Measurements from ENCODE around the gene TMEM156. TPM values are rescaled to one million over a fixed set of nuclear protein-coding genes. Genes with fewer than 3 reads are reported as not detected.

Gene TMEM156
- total RNA-seq, 6 experiments from 2014 or later: 0.29 to 2.8 (median 1.2) TPM; not detected in 1

DNA sequence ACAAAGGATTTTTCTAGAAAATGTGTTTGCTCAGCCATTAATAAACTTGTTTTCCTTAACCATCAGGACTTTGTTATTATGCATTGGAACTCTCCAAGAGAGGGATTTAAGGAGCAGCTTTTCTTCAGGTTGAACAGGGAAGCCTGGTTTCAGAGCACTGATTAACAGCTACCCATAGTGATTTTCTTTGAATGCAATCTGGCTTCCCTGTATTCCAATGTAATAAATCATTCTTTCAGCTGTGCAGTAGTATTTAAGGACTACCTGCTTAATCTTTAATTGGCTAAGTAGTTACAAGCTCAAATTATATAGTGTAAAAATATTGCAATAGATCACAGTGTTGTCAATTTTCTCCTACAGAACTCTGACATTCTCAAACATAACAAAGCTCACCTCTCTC is 77.5 kb downstream of the TMEM156 start:
- DNase-seq (no peak), ATAC-seq (no peak)
- Histone ChIP-seq H3K27me3 (no peaks in the 10 kb centered on the region), H3K9me3 (no peaks in the 10 kb centered on the region), H3K4me1 (peaks cover 0 to 18% (median 8%) of the 10 kb centered on the region in 4 donors), H3K36me3 (no peaks in the 10 kb centered on the region), H3K4me3 (no peak overlapping the region), H3K27ac (no peak overlapping the region)
- intact Hi-C loops (cut with DNase I): no loop called here
- TF ChIP-seq POLR2A (IDR thresholded peaks at IDR 0.05): no peak
- TF ChIP-seq, protein P1, sequence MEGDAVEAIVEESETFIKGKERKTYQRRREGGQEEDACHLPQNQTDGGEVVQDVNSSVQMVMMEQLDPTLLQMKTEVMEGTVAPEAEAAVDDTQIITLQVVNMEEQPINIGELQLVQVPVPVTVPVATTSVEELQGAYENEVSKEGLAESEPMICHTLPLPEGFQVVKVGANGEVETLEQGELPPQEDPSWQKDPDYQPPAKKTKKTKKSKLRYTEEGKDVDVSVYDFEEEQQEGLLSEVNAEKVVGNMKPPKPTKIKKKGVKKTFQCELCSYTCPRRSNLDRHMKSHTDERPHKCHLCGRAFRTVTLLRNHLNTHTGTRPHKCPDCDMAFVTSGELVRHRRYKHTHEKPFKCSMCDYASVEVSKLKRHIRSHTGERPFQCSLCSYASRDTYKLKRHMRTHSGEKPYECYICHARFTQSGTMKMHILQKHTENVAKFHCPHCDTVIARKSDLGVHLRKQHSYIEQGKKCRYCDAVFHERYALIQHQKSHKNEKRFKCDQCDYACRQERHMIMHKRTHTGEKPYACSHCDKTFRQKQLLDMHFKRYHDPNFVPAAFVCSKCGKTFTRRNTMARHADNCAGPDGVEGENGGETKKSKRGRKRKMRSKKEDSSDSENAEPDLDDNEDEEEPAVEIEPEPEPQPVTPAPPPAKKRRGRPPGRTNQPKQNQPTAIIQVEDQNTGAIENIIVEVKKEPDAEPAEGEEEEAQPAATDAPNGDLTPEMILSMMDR (IDR thresholded peaks at IDR 0.05): no peak

DNA sequence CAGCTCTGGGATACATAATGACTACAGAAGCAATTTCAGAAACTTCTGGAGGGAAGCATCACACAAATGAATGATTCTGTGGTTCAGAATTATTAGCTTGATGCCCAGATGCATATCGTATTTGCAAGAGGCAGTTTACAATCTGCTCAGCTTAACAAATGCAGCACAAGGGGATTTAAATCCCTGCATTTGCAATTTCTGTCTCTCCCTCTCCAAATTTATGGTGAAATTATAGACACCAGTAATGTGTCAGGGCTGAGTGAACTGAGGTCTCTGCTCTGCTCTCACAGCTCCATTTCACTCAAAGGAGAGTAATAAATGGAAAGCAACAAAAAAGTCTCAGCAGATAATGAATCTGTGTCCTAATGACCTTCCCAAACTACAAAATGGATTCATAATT is 80.2 kb downstream of the TMEM156 start:
- H3K4me3 ChIP-seq: no peak overlapping the region
- no peak for TF ChIP-seq POLR2A (IDR thresholded peaks at IDR 0.05)
- TF ChIP-seq, protein P1 (IDR thresholded peaks at IDR 0.05): no peak
- peaks cover 0 to 31% (median 13%) of the 10 kb centered on the region in 4 donors for H3K4me1 ChIP-seq
- ATAC-seq (no peak), DNase-seq (no peak)
- H3K27me3 ChIP-seq: no peaks in the 10 kb centered on the region
- peak overlapping the region in 1 of 3 donors; percentile 23 for H3K27ac ChIP-seq
- H3K36me3 ChIP-seq: no peaks in the 10 kb centered on the region
- WGBS (ENCODE audit: insufficient coverage, low coverage, low lambda C conversion rate, missing lambda C conversion rate): 89% methylated on average over 1 of the region's 1 CpG
- H3K9me3 ChIP-seq: no peaks in the 10 kb centered on the region
- intact Hi-C loops (cut with DNase I): no loop called here

DNA sequence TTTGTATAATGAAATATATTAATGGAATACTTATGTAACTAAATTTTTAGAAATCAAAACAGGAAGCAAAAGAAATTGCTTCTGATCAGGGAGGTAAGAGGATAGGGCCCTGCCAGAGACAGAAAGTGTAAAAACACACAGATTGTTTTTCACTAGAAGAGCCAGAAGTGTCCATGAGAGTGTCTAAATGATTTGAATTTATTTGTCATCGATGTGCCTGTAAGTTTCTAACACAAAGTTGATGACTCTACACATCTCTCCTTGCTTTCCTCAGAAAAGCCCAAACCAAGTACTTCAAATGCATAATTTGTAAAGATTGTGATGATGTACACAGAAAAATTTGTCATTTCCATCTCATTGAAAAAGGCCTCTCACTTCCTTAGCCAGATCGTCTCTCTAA is 80.6 kb downstream of the TMEM156 start:
- intact Hi-C loops (cut with DNase I): no loop called here
- H3K9me3 ChIP-seq: no peaks in the 10 kb centered on the region
- no peaks in the 10 kb centered on the region for H3K36me3 ChIP-seq
- DNase-seq (no peak), ATAC-seq (no peak)
- H3K4me1 ChIP-seq: peaks cover 0 to 31% (median 13%) of the 10 kb centered on the region in 4 donors
- no peak overlapping the region for H3K4me3 ChIP-seq
- peak overlapping the region in 1 of 3 donors; percentile 23 for H3K27ac ChIP-seq
- no peaks in the 10 kb centered on the region for H3K27me3 ChIP-seq
- 64% methylated on average over 2 of the region's 2 CpGs for WGBS (ENCODE audit: insufficient coverage, low coverage, low lambda C conversion rate, missing lambda C conversion rate)
- TF ChIP-seq, protein P1 (IDR thresholded peaks at IDR 0.05): no peak
- TF ChIP-seq POLR2A (IDR thresholded peaks at IDR 0.05): no peak

DNA sequence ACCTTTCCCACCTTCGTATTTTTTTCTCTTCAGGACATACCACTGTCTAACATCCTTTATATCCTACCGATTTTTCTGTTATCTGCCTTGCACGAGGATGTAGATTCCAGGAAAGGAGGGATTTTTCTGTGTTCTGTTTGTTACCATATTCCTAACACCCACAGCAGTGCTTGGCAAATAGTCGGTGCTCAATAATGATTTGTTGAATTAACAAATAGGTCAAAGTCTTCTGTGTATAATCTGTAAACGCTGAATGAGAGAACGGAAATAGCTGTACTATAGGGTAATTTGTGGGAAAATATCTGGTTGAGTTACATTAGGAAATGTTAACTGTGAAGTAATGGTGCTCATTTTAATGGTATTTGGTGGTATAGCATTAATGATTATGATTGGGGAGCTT is 81.5 kb downstream of the TMEM156 start:
- H3K27ac ChIP-seq: peak overlapping the region; percentile 65 to 78 (median 69)
- ATAC-seq: peak; percentile 71 to 84 (median 72)
- no peaks in the 10 kb centered on the region for H3K27me3 ChIP-seq
- H3K4me3 ChIP-seq: no peak overlapping the region
- no peaks in the 10 kb centered on the region for H3K9me3 ChIP-seq
- WGBS (ENCODE audit: insufficient coverage, low coverage, low lambda C conversion rate, missing lambda C conversion rate): 19% methylated on average over 6 of the region's 6 CpGs
- peaks cover 0 to 31% (median 13%) of the 10 kb centered on the region in 4 donors for H3K4me1 ChIP-seq
- no peak for DNase-seq
- H3K36me3 ChIP-seq: no peaks in the 10 kb centered on the region
- TF ChIP-seq, protein P1 (IDR thresholded peaks at IDR 0.05): peak in 1 of 4 donors; percentile 2
- peak; percentile 49 for TF ChIP-seq POLR2A (IDR thresholded peaks at IDR 0.05)
- intact Hi-C loops (cut with DNase I): no loop called here

DNA sequence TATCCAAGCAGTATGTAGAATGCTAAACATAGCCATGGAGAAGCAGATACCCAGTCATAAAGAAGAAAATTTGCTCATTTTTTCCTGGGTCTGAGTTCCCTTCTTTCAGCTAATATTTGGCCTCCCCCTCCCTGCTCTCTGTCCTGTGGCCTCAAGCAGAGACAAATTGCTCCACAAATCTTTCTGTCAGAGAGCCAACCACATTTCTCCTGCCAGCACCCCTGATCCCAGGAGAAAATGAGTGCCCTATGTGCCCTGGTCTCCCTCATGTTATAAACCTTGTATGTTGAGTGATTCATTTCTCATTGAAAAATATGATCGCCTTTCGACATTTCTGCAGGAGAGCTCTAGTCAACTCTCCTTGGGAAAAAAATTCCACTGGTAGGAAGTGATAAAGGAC is 82.0 kb downstream of the TMEM156 start:
- H3K4me3 ChIP-seq: no peak overlapping the region
- H3K36me3 ChIP-seq: peaks cover 0 to 2% (median 0%) of the 10 kb centered on the region in 4 donors
- intact Hi-C loops (cut with DNase I): no loop called here
- WGBS (ENCODE audit: insufficient coverage, low coverage, low lambda C conversion rate, missing lambda C conversion rate): 20% methylated on average over 2 of the region's 2 CpGs
- peak in 1 of 3 donors; percentile 74 for DNase-seq
- H3K27me3 ChIP-seq: no peaks in the 10 kb centered on the region
- H3K4me1 ChIP-seq: peaks cover 0 to 31% (median 17%) of the 10 kb centered on the region in 4 donors
- no peaks in the 10 kb centered on the region for H3K9me3 ChIP-seq
- peak overlapping the region; percentile 65 to 78 (median 69) for H3K27ac ChIP-seq
- TF ChIP-seq POLR2A (IDR thresholded peaks at IDR 0.05): no peak
- ATAC-seq: peak; percentile 45 to 77 (median 74)

All from right lobe of liver (tissue), 6 donors.